ENCODE results near the gene TMCC3. TPM values are rescaled to one million over a fixed set of nuclear protein-coding genes. Genes with fewer than 3 reads are reported as not detected.

TMCC3 gene
- total RNA-seq, 2 donors from 2014 or later = 2.5 to 4.2 TPM

DNA sequence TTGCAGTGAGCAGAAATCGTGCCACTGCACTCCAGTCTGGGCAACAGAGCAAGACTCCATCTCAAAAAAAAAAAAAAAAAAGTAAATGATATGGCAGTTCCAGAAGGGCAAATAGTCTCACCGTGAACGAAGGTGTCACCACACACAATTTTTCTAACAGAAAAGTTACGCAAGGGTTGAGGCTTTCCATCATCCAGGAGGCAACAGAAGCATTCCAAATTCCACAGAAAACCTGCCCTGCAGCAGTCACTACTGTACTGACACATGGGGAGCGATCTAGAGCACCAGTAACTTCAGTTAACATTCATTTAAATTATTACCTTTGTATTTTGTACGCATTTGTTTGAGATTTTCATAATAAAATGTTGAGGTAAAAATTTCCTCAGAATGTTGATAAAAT is 24.8 kb downstream of the TMCC3 start:
- H3K4me1 Mint-ChIP-seq = peaks cover 17% of the 10 kb centered on the region
- no peak overlapping the region for H3K27ac ChIP-seq (ENCODE audit: low read depth, low read length)
- no peak overlapping the region for H3K27ac Mint-ChIP-seq
- TF ChIP-seq, protein P1, sequence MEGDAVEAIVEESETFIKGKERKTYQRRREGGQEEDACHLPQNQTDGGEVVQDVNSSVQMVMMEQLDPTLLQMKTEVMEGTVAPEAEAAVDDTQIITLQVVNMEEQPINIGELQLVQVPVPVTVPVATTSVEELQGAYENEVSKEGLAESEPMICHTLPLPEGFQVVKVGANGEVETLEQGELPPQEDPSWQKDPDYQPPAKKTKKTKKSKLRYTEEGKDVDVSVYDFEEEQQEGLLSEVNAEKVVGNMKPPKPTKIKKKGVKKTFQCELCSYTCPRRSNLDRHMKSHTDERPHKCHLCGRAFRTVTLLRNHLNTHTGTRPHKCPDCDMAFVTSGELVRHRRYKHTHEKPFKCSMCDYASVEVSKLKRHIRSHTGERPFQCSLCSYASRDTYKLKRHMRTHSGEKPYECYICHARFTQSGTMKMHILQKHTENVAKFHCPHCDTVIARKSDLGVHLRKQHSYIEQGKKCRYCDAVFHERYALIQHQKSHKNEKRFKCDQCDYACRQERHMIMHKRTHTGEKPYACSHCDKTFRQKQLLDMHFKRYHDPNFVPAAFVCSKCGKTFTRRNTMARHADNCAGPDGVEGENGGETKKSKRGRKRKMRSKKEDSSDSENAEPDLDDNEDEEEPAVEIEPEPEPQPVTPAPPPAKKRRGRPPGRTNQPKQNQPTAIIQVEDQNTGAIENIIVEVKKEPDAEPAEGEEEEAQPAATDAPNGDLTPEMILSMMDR (conservative IDR thresholded peaks at IDR 0.05) = no peak
- H3K9me3 ChIP-seq (ENCODE audit: control insufficient read depth, low read length) = peaks cover 17% of the 10 kb centered on the region
- H3K27me3 ChIP-seq (ENCODE audit: control insufficient read depth, insufficient read depth, low read length, poor library complexity, severe bottlenecking) = peaks cover 4% of the 10 kb centered on the region
- peaks cover 2% of the 10 kb centered on the region for H3K4me1 ChIP-seq (ENCODE audit: control insufficient read depth, insufficient read depth, low read length)
- DNase-seq = no peak
- H3K36me3 Mint-ChIP-seq (ENCODE audit: low read depth) = peaks cover 8% of the 10 kb centered on the region
- no peak overlapping the region for H3K9ac ChIP-seq (ENCODE audit: extremely low read depth, low read length, poor library complexity, severe bottlenecking)
- H3K36me3 ChIP-seq (ENCODE audit: control insufficient read depth, insufficient read depth, low read length) = no peaks in the 10 kb centered on the region
- no peak overlapping the region for H3K4me3 Mint-ChIP-seq
- 100% methylated on average over 2 to 5 of the region's 6 CpGs for WGBS, 2 experiments (ENCODE audit: insufficient coverage in 1 of 2, insufficient read length in 1 of 2)
- no peaks in the 10 kb centered on the region for H3K27me3 Mint-ChIP-seq (ENCODE audit: insufficient read depth)
- no peak overlapping the region for H3K4me3 ChIP-seq (ENCODE audit: low read length)
- H3K9me3 Mint-ChIP-seq = peaks cover 30% of the 10 kb centered on the region

DNA sequence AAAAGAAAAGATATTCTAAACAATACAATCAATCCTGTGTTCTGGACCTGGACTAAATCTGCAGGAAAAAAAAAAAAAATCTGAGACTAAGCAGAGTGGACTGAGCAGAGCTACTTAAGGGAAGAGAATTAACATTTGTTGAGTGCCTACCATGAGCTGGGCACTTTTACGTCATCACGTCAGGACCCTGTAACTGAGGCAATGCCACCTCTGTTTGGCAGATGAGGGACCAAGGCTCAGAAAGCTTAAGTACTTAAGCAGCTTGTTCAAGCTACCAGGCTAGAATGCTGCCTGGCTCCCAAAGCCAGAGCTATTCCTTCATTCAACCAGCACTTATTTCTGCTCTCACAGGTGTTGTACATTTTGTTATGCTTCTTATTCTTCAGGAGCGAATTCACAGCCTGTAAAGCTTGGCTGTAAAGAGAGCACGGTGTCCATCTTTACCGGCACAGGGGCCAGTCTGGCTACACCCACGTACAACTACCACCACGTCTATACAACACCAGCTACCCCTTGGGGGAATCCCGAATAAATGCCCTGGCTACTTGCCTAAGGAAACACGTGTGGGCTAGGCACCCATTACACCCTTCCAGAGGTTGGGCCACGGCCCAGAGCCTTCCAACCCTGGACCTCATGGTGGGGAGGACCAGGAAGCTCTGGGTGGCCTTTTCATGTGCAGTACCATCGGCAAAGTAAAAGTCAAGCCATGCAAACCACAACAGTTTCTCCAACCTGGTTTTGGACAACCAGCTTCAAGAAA is 27.0 kb downstream of the TMCC3 start:
- 90 to 93% methylated on average over 3 to 11 of the region's 11 CpGs for WGBS, 2 experiments (ENCODE audit: insufficient coverage in 1 of 2, insufficient read length in 1 of 2)
- H3K9ac ChIP-seq (ENCODE audit: extremely low read depth, low read length, poor library complexity, severe bottlenecking) = no peak overlapping the region
- no peaks in the 10 kb centered on the region for H3K36me3 ChIP-seq (ENCODE audit: control insufficient read depth, insufficient read depth, low read length)
- no peak overlapping the region for H3K27ac Mint-ChIP-seq
- H3K4me3 Mint-ChIP-seq = no peak overlapping the region
- H3K27me3 Mint-ChIP-seq (ENCODE audit: insufficient read depth) = no peaks in the 10 kb centered on the region
- H3K4me3 ChIP-seq (ENCODE audit: low read length) = no peak overlapping the region
- no peak overlapping the region for H3K27ac ChIP-seq (ENCODE audit: low read depth, low read length)
- TF ChIP-seq, protein P1 (conservative IDR thresholded peaks at IDR 0.05) = no peak
- H3K4me1 Mint-ChIP-seq = peaks cover 23% of the 10 kb centered on the region
- peaks cover 4% of the 10 kb centered on the region for H3K27me3 ChIP-seq (ENCODE audit: control insufficient read depth, insufficient read depth, low read length, poor library complexity, severe bottlenecking)
- peaks cover 30% of the 10 kb centered on the region for H3K9me3 Mint-ChIP-seq
- H3K9me3 ChIP-seq (ENCODE audit: control insufficient read depth, low read length) = peaks cover 17% of the 10 kb centered on the region
- no peak for DNase-seq
- H3K4me1 ChIP-seq (ENCODE audit: control insufficient read depth, insufficient read depth, low read length) = peaks cover 2% of the 10 kb centered on the region
- H3K36me3 Mint-ChIP-seq (ENCODE audit: low read depth) = peaks cover 8% of the 10 kb centered on the region

DNA sequence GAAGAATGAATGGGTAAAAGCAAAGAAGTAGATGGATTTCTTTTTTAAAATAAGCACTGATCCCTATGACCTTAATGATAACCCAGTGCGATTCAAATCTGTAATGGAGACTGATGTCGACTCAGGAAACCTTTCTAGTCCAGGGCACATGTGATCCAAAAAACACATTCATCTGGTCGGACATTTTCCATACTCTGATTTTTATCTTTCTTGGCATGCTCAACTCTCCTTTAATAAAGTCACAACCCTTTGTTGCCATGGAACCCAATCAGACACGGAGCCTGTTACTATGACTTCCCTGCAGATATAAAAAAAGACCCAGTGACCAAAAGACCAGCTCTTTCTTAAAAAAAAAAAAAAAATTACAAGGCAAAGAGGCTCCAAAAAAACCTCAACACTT is 27.9 kb downstream of the TMCC3 start:
- no peak overlapping the region for H3K27ac ChIP-seq (ENCODE audit: low read depth, low read length)

More for the DNA sequence above, 27.9 kb downstream of the TMCC3 start:
- H3K9me3 ChIP-seq (ENCODE audit: control insufficient read depth, low read length) = peaks cover 17% of the 10 kb centered on the region
- DNase-seq = no peak
- no peak overlapping the region for H3K27ac Mint-ChIP-seq
- TF ChIP-seq, protein P1 (conservative IDR thresholded peaks at IDR 0.05) = no peak
- no peaks in the 10 kb centered on the region for H3K36me3 ChIP-seq (ENCODE audit: control insufficient read depth, insufficient read depth, low read length)
- no peak overlapping the region for H3K9ac ChIP-seq (ENCODE audit: extremely low read depth, low read length, poor library complexity, severe bottlenecking)
- peaks cover 4% of the 10 kb centered on the region for H3K27me3 ChIP-seq (ENCODE audit: control insufficient read depth, insufficient read depth, low read length, poor library complexity, severe bottlenecking)
- 92 to 93% methylated on average over 3 to 4 of the region's 4 CpGs for WGBS, 2 experiments (ENCODE audit: insufficient coverage in 1 of 2, insufficient read length in 1 of 2)
- H3K4me3 ChIP-seq (ENCODE audit: low read length) = no peak overlapping the region
- no peak overlapping the region for H3K4me3 Mint-ChIP-seq
- H3K4me1 Mint-ChIP-seq = peaks cover 23% of the 10 kb centered on the region
- H3K4me1 ChIP-seq (ENCODE audit: control insufficient read depth, insufficient read depth, low read length) = peaks cover 2% of the 10 kb centered on the region
- H3K36me3 Mint-ChIP-seq (ENCODE audit: low read depth) = peaks cover 8% of the 10 kb centered on the region
- no peaks in the 10 kb centered on the region for H3K27me3 Mint-ChIP-seq (ENCODE audit: insufficient read depth)
- peaks cover 30% of the 10 kb centered on the region for H3K9me3 Mint-ChIP-seq

Data from endodermal cell (in vitro differentiated cells).